Measurements from ENCODE around the gene NPRL2. TPM values are rescaled to one million over a fixed set of nuclear protein-coding genes. Genes with fewer than 3 reads are reported as not detected.

Gene NPRL2
- total RNA-seq, 2 donors from 2014 or later = 10.6 to 17.4 TPM

DNA sequence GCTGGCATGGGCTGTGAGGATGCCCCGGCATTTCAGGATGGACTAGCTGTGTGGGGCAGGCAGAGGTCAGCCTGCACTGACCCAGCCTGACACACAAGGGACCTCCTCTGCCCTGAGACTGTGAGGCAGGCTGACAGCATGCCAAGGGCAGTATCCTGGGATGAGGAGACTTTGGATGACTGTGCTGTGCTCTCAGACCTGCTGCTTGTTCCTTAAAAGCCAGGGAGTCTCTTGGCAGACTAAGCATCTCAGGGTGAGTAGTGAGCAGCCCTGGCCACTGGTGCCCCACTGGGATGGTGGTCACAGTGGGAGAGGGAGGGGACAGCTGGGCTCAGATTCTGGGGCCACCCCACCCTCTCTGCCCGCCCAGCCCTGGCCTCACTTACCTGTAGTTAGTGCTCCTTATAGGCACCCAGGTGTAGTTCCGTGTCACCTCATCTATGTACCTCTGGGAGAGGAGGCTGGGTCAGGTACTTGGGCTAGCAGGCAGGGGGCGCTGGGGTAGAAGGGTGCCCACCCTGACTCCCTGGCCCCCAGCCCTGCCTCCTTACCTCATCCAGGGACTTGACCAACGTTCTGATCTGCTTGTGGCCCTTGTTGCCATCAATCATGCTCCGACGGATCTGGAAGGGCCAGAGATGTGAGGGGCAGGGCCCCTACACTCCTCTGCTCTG, 24.8 kb upstream of the NPRL2 start:
- intact Hi-C loops (cut with DNase I) = no loop called here
- no peak for DNase-seq (ENCODE audit: low spot score)

DNA sequence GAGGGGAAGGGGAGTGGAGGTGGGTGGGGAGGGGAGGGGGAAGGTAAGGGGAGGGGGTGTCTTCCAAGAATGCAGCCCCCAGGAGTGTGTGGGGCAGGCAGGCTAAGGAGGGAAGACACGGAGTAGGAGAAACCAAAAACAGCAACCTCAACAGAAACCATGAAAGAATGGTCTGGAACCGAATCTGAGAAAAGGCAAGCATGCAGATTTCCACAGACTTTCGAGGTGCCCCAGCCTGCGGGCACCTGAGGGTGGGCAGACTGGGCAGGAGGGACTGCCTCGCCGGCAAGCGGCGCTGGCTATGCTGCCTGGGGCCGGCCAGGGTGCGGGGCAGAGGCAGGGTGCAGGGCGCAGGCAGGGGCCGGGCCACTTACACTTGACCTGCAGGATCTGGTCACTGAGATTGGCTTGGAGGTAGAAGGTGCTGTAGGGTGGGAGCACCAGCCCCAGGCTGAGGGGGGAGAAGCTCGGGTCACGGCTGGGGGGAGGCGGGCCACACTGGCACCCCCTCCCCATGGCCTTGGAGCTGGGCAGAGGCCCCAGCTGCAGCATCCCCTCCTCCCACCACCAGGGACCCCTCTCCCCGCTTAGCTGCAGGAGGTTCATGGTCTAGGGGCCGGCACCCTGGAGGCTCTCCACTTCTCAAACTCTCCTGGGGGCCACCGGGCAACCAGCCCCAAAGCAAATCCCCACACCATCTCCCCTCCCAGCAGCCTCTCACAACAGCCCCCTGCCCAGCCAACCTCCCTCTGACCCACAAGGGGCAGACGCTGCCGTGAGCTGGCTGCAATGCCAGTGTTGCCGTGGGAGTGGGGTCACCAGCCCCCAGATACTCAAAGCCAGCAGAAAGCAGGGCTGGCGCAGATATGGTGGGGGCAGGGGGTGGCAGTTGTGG, 24.0 kb upstream of the NPRL2 start:
- intact Hi-C loops (cut with DNase I) = no loop called here
- no peak for DNase-seq (ENCODE audit: low spot score)

DNA sequence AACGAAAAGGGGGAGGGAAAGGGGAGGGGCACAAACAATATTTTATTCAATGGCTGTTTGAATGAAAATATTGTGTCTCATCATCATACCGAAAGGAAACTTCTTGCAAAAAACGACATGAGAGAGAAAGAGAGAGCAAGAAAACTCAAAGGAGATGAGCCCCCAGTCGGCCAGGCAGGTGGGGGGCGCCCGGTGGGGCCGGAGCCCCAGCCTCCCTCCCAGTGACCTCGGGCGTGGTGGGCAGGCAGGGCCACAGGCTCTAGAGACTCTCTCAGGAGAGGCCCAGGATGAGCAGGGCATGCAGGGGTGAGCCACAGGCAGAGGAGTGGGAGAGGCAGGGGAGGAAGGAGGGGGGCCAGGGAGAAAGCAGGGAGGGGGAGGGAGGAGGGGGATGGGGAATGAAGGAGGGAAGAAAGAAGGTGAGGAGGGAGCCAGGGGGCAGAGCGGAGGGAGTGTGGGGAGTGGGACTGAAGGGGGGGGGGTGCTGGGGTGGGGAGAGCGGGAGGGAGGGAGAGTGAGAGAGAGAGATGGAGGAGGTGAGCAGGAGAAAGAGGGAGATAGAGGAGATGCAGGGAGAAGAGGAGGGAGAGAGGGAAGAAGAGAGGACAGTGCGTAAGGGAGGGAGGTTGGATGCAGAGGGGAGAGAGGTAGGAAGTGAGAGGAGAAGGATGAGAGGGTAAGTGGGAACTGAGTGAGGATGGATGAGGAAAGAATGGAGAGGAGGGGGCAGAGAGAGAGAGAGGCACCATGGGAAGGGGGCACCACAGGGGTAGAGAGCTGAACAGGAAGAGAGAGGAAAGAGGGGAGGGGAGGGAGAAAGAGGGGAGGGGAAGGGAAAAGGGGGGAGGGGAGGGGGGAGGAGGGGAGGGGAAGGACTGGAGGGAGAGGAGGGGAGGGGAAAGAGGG, 22.8 kb upstream of the NPRL2 start:
- DNase-seq (ENCODE audit: low spot score) = no peak
- intact Hi-C loops (cut with DNase I) = no loop called here

DNA sequence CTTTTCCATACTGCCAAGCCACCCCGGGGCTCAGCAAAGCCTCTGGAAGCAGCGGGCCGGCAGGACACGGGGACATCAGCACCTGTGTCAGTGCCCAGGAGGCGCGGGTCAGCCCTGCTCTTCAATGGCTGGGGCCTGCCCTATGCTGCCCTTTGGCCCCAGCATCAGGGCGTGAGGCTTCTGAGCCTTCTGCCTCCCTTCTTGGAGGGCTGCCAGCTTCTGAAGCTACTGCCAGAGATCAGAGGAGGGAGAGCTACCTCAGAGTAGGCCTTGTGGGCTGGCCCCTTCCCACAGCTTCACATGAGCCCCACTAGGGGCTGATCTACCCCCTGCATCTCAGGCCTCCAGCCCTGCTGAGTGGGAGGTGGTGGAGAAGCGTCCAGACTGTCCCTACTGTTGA, 21.8 kb upstream of the NPRL2 start:
- no peak for DNase-seq (ENCODE audit: low spot score)
- intact Hi-C loops (cut with DNase I) = no loop called here

DNA sequence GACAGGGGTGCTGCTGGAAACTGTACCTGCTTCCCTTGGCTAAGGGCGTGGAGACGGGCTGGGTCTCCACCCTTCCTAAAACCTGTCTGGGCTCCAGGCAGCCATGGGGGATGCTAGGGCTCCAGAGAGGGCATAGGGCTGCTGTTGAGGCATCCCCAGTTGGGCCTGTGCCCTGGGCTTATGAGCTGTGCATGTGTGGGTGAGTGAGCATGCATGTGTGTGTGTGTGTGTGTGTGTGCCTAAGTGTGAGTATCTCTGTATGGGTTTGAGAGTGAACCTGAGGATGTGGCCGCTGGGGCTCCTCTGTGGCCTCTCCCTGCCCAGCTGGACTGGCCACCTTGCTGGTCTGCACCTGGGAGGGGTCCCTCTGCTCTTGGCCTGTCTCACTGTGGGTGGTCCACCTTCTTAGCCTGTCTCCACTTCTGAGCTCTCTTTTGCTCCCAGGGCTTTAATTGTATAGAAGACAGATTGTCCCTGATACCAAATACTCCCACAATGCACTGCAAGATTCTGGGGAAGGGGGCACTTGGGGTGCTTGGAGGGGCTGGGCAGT, 20.6 kb upstream of the NPRL2 start:
- intact Hi-C loops (cut with DNase I) = no loop called here
- no peak for DNase-seq (ENCODE audit: low spot score)

DNA sequence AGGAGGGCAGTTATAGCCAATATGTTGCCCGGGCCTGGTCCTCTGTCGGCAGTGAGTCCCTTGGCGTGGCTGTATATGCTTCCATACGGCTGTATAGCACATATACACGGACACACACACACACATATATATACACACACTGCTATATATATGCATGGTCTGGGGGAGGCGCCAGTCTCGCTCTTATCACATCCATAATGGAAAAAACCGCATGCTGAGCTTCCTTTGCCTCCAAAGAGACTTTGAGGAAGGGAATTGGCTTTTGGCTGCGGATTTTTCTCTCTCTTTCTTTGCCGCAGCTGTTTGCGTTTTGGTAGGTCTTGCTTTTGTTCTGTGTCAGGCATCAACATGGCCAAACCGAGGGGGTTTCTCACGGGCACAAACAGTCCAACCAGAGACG, 20.0 kb upstream of the NPRL2 start:
- DNase-seq (ENCODE audit: low spot score) = no peak
- intact Hi-C loops (cut with DNase I) = no loop called here

DNA sequence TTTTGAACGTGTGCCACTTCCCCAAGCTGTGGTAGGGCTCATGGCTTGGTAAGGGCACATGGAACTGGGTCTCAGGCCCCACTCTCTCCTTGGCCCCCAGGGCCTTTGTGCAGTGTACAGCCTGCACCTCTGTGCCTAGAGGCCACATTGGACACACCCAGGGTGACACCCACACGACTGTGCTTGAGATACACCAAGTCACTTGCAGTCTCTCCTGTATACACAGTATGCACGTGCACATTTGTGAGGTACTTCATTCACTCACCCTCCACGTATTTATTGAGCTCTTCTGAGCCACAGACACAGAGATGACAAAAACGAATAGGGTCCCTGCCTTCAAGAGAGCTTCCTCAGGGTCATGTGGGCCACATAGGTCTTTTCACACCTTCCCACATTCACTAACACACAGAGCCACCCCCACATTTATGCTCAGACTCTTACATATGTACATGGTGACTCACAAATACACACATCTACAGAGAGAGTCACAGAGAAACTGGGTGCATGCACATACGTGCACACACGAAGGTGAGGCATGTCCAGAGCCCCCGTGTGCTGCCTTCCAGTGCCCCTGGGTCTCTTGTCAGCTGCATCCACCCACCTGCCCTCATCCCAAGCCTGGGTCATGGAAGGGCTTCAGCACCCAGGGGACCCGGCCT, 18.6 kb upstream of the NPRL2 start:
- intact Hi-C loops (cut with DNase I) = no loop called here
- DNase-seq (ENCODE audit: low spot score) = no peak

DNA sequence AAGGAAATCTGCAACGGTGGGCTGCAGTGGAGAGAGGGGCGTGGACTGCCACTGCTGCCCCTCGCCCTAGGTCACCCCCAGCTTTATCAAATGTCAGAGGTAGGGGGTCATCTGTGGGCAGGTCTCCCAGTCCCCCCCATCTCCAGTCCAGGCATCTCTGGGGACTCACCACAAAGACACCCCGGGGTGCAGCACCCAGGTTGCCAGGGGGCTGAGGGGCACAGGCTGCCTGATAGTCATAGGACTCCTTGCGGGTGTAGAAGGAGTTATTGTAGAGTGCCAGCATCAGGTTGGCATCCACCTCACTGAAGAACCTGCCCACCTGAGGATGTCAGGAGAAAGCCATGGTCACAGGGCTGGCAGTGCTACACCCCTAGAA, 15.3 kb upstream of the NPRL2 start:
- intact Hi-C loops (cut with DNase I) = no loop called here
- DNase-seq (ENCODE audit: low spot score) = no peak

DNA sequence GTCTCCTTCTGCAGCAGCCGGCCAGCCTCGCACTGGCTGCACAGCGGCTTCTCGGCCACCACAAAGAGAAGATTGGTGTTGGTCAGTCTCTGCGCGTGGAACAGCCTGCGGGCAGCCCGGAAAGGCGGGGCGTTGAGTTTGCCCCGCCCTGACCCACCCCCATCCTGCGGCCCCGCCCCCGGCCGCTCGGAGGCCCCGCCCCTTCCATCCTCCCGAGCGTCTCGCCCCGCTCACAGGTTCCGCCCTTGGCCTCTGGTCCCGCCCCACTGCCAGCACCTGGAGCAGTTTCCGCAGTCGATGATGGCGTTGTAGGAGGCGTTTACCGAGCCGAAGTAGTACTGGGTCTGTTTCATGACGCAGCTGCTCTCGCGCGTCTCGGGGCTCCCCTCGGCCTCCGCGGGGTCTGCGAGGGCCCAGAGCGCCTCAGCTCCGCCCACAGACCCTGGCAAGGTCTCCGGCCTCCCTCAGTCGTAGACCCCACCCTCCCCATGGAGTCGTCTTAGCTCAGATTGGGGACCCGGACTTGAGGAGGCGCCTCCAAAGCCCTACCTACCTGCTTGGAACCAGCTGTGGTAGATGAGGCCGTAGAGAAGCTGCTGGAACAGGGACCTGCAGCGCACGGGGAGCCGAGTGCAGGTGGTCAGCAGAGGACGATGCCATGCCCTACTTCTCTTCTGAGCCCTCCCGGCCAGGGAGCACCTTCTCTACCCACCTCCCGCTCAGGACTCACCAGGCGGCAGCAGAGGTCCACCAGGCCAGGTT, 14.7 kb upstream of the NPRL2 start:
- intact Hi-C loops (cut with DNase I) = no loop called here
- DNase-seq (ENCODE audit: low spot score) = peak; percentile 95

DNA sequence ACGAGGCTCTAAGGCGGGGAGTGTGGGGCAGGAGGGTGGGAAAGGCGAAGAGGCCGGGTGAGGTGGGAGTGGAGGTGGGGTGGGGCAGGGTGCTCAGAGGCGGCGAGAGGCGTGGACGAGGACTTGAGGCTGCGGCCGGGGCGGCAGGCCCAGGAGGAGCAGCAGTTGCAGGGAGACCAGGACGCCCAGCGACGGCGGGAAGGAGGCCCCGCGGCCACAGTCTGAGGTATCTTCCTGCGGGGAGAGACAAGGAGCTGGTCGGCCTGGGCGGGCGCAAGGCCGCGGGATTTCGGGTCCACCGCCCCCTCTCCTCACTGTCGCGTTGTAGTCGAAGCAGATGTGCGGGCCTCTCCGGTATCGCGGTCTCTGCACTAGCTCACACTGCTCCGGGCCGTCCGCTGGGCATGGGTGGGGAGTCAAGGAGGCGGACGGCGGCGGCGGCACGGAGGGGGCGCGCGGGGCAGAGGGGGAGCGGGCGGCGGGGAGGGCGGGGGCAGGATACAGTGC, 14.1 kb upstream of the NPRL2 start:
- intact Hi-C loops (cut with DNase I) = no loop called here
- no peak for DNase-seq (ENCODE audit: low spot score)

DNA sequence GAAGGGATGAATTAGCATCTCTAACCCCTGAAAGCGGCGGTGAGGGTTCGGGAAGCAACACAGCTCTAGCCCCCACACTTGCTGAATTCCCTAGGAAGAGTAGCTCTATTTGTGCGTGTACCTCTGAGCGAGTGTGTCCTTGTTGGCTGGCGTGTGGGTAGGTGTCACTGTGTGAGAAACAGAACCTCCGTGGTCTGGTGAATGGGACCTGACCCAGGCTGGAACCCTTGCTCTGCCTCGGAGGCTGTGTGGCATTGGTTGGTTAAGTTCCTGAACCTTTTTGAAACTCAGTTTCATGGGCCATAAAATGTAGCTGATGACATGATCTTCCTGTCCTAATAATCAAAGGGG, 9.2 kb upstream of the NPRL2 start:
- DNase-seq (ENCODE audit: low spot score) = no peak
- intact Hi-C loops (cut with DNase I) = no loop called here

DNA sequence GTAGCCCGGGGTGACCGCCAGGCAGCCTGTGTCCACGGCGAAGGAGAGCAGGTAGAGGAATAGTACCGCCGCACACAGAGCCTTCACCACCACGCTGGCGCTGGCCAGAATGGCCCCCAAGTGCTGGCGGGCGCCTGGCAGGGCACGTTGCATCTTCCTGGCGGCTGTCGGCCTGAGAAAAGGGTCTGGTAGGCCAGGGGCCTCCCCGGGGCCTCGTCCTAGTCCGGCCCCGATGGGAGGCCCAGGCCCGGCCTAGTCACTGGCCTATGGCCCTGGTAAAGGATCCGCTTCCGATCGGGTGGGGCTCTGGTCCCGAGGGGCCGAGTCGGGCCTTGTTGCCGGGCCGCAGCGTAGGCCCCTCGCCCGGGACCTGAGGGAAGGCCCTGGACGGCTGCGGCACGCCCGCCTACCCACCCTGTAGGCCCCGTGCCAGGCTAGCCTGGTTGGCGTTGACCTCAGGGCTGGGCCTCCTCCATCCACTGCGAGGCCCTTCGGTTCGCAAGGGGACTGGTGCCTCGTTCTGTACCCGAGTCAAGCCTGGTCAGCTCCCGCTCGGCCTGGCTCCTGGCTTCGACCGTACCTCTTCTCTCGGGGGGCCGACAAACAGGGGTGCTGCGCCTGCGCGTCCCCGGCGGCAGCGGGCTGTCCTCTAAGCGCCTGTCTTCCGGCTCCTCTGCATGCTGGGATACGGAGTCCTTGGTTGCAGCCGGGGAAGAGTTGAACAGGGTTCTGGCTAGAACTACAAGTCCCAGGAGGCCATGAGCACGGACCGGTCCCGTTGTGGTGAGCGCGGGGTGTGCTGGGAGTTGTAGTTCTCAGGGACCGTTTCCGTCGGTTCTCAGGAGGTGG, 8.6 kb upstream of the NPRL2 start, which contains the start of gene TMEM115:
TMEM115 (minus strand) TSS at position 611 of the 849 bp plus-strand sequence; CDS start at position 153, 458 bp downstream.
- intact Hi-C loops (cut with DNase I) = no loop called here
- peak; percentile 98 for DNase-seq (ENCODE audit: low spot score)

DNA sequence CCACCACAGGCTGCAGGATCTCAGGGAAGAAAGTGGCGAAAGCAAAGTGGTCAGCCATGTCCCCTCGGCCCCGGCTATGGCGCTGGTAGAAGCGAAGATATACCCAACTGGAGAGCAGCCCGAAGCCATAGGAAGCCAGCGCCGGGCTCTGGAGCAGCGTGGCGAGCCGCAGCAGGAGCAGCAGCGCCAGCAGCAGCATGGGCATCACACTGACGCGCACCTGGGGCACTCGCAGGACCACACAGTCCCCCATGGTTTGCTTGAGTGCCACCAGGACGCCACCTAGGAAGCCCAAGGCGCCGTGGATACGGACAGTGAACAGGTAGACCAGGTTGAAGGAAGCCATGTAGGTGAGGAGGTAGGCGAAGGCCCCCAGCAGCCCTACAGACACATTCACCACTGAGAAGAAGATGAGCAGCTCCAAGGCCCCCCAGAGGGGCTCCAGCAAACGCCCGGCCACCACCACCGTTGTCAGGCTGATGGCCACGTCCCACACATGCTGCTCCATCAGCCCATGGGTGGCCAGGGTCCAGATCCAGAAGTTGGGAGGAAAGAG, 7.9 kb upstream of the NPRL2 start:
- intact Hi-C loops (cut with DNase I) = no loop called here

DNA sequence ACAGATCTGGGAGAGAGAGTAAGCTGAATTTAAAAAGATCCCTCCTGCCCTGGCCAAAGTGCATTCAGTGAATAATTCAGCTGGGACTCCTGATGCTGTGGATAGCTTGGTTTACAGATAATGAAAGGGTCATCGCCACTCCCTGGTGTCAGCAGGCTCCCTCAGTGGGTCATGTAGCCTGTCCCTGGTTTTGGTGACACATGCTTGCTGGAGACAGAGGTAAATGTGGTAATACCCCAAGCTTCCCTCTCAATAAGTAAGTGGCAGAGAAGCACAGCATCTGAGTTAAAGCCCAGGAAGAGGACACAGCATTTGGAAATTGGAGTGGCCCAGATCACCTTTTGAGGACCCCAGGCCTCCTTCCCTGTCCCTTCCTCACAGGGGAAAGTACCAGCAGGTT, 6.9 kb upstream of the NPRL2 start:
- intact Hi-C loops (cut with DNase I) = no loop called here
- no peak for DNase-seq (ENCODE audit: low spot score)

More for the DNA sequence above, 7.9 kb upstream of the NPRL2 start:
- no peak for DNase-seq (ENCODE audit: low spot score)

DNA sequence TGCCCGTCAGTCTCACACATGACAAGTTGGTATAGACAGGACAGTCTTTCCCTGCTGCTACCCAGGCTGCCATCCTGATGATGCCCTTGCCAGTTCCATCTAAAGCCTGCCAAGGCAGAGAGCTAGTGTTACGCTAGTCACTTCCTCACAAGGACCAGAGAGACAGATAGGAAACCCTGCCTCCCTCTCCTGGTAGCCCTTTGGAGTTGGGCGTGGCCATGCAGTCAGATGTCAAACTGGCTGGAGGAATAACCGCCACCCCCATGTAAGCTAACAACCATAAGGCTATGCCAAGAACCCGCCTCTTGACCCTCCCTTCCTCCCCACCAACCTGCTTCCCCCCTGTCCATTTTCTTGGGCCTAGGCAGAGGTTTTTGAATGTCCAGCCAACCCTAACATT, 6.0 kb upstream of the NPRL2 start:
- intact Hi-C loops (cut with DNase I) = no loop called here
- DNase-seq (ENCODE audit: low spot score) = no peak

DNA sequence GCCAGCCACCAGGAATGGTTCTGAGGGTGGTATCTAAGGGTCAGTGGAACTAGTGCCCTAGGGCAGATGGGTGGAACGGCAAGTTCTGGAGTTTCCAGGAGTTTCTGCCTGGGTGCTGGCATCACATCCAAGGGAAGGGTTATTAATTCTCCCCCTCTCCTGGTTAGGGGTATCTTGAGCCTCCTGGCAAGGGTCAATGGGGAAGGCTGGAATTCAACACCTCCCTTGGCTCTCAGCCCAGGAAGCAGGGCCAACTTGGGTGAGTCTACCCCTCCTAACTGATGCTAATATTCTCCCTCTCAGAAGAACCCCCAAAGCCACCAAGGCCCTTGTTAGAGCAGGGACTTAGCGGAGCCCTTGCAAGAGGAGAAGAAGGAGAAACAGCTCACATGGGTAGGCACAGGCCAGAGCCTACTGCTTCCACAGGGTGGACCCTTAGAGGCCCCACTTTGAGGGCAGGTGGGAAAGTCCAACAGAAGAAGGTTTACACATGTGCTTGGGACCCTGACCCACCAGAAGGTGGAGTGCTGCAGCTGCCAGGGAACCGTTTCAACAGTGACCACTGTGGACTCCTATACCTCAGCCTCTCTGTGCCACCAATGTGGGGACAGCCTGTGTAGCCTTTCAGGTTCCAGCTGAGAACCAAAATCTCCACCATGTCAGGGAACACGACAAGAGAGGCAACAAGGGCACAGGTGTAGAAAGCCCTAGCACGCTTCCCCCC, 5.4 kb upstream of the NPRL2 start:
- no peak for DNase-seq (ENCODE audit: low spot score)
- intact Hi-C loops (cut with DNase I) = no loop called here

All from posterior vena cava (tissue), 2 donors.